Measurements from ENCODE around the gene XPC.
A peak's percentile ranks its signal among the peaks of the same experiment; 100 is the strongest.

Gene XPC

DNA sequence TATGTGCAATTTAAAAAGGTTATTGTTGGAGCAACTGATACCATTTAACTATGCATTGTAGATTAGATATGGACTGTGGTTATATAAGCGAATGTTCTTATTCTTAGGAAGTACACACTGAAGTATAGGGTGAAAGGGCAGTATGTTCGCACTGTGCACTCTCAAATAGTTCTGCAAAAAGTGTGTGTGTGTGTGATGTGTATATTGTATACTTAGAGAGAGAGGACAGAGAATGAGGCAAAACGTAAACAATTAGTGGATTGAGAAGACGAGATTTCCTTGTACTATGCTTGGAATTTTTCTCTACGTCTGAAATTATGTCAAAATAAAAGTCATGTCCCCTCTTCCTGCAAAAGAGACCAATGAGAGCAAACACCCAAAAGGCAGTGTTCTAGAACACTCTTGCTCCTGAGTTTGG lies 30.6 kb upstream of the XPC start:
- no peak overlapping the region for H3K4me3 ChIP-seq (ENCODE audit: low read depth, low read length)
- TF ChIP-seq CTCF (IDR thresholded peaks at IDR 0.05; ENCODE audit: low read depth, low read length, missing control alignments), result no peak
- in situ Hi-C loops (cut with HindIII; ENCODE audit: low sequenced_read_pairs), result no loop called here
- no peak for DNase-seq (ENCODE audit: low read depth)

- no peak for TF ChIP-seq CTCF (IDR thresholded peaks at IDR 0.05; ENCODE audit: low read depth, low read length, missing control alignments)
- no peak for DNase-seq (ENCODE audit: low read depth)
- no peak overlapping the region for H3K4me3 ChIP-seq (ENCODE audit: low read depth, low read length)
- in situ Hi-C loops (cut with HindIII; ENCODE audit: low sequenced_read_pairs), result no loop called here
Measured at GRCh38 chr3:14208168-14208567, 29.8 kb upstream of the XPC start.

DNA sequence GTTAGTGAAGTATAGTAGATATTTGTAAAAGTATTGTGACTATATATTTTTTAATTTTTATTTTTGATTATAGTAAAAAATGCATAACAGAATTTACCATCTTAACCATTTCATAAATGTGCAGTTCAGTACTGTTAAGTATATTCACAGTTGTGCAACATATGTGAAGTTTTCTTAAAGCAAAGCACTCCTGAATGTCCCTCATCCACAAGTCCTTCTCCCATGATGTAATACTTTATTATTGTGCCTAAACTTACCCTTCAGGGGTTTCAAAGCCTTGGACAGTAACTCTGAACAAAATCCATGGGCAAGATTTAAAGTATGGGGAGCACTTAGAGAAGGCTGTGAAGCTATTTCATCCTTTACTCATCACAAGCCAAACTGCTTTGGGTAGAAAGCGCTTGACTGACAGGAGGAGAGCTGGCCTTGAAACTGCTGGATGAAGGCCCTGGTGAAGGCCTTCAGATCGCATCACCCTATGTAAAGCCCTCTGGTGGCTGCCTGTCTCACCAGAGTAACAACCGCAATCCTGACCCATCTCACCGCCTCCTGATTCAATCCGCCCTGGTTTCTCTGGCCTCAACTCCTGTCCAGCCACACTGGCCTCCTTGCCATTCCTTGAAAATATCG lies 28.3 kb upstream of the XPC start:
- no peak for TF ChIP-seq CTCF (IDR thresholded peaks at IDR 0.05; ENCODE audit: low read depth, low read length, missing control alignments)
- H3K4me3 ChIP-seq (ENCODE audit: low read depth, low read length), result no peak overlapping the region
- no peak for DNase-seq (ENCODE audit: low read depth)
- in situ Hi-C loops (cut with HindIII; ENCODE audit: low sequenced_read_pairs), result no loop called here

DNA sequence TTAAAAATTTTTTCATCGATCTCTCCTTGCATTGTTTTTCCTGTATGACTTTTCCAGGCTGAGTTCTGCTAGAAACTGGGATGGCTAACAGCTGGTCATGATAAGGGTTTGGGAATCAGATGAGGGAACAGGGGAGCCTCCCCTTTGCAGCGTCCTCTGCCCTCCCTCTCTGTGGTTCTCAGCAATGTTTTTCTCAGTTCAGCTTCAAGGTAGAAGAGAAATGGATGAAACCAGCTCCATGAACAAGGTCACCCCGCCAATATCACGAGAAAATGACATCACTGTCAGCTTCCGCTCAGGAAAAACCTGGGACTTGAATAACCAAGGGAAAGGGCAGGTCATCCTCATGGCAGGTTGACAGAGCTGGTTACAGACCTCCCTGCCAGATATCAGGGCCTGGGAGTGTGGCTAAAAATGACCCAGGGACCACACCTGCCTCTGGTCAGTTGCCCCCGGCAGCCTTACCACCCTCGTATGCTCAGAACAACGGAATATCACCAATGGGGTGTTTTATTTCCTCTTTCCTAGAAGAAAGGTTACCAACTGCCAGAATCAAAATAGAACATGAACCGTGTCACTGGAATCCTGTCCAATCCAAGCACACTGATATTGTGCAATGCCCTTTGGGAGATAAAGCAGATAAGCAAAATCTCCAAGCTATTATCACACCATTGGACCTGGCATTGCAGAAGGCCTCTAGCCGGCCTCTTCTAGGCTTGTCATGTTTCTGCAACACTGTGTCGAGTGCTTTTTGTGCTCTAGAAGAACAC lies 26.3 kb upstream of the XPC start:
- no peak for DNase-seq (ENCODE audit: low read depth)
- H3K4me3 ChIP-seq (ENCODE audit: low read depth, low read length), result no peak overlapping the region
- in situ Hi-C loops (cut with HindIII; ENCODE audit: low sequenced_read_pairs), result no loop called here
- no peak for TF ChIP-seq CTCF (IDR thresholded peaks at IDR 0.05; ENCODE audit: low read depth, low read length, missing control alignments)

DNA sequence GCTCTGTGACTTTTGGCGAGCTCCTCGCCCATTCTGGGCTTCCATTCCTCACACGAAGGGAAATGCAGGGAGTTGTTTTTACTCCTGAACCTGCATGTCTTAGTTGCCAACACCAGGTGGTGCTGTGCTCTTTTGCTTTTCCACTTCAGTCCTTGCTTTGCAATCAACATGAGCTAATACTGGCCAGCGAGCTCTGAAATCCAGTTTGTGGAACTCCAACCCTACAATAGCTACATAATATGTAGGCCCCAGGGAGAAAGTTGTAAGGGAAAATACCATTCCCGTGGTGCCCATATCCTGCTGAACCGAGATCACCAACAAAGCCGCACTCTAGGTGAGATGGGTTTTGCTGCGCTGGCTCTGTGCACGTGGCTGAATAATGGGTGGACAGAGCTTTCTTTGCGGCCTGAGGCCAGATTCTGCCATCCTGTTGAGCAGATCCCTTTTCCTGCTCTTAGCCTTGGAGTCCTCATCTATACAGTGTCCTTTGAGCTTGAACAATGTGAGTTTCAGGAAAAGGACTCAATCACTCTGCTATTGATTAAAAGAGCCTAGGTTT lies 25.2 kb upstream of the XPC start:
- DNase-seq (ENCODE audit: low read depth), result peak; percentile 77
- peak; percentile 89 for TF ChIP-seq CTCF (IDR thresholded peaks at IDR 0.05; ENCODE audit: low read depth, low read length, missing control alignments)
- no peak overlapping the region for H3K4me3 ChIP-seq (ENCODE audit: low read depth, low read length)
- in situ Hi-C loops (cut with HindIII; ENCODE audit: low sequenced_read_pairs), result no loop called here

DNA sequence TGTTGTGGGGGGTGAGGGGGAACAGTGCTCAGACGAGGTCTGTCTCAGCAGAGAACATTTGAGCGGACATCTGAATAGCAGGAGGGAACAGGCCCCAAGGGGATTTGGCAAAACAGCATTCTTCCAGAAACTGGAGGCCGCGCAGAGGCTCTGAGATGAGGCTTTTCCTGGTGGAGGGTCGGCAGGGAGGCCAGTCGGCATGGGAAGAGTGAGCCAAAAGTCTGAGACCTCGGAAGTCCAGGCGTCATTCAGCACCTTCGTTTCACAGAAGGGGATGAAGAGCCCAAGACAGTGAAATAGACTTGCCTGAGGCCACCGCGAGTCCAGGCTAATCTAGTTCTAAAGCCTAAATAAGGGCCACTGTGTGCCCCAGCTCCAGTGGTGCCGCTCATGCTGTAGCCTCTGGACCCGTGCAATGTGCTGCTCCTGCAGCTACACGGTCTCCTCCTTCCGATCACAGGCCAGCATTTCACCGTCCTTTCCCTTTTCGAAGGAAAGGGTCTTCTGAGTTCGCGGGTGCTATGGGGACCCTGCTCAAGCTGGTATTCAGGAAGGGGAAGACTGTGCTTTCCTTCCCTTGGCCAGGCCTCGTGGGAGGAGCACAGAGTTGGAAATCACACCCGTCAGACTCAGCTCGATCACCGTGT lies 24.6 kb upstream of the XPC start:
- in situ Hi-C loops (cut with HindIII; ENCODE audit: low sequenced_read_pairs), result no loop called here
- no peak for DNase-seq (ENCODE audit: low read depth)
- no peak overlapping the region for H3K4me3 ChIP-seq (ENCODE audit: low read depth, low read length)
- no peak for TF ChIP-seq CTCF (IDR thresholded peaks at IDR 0.05; ENCODE audit: low read depth, low read length, missing control alignments)
